K562 (cell line): ENCODE results near the gene FAM193A.

ENCODE experiments used
- BRCA1 ChIP-seq, 2 experiments: fragments of 450-650 bp in 1 of 2; sonication (generic) in 1 of 2; formaldehyde crosslinking in 1 of 2; IDR thresholded peaks; 2 replicates each; pipeline versions ENCODE4 v1.5.0 to v1.6.1; 2017 to 2020; ENCODE audit warnings: mild to moderate bottlenecking in 1 of 2, missing genetic modification reagents in 1 of 2
- CC2D1A ChIP-seq: fragments of 450-650 bp; IDR thresholded peaks from 2 replicates; pipeline ENCODE4 v1.6.1; 2017; ENCODE audit warnings: mild to moderate bottlenecking
- ELF1 ChIP-seq: fragments of 200-800 bp; sonication (Bioruptor generic); IDR thresholded peaks from 2 replicates; pipeline ENCODE4 v1.6.1; 2016; ENCODE audit warnings: missing genetic modification characterization, missing compliant biosample characterization
- FIP1L1 ChIP-seq: fragments of 200-400 bp; formaldehyde crosslinking; IDR thresholded peaks from 2 replicates; pipeline ENCODE4 v1.6.1; 2018; ENCODE audit warnings: mild to moderate bottlenecking, low read depth, low read length; ENCODE audit not compliant: poor library complexity, severe bottlenecking
- MXI1 ChIP-seq: IDR thresholded peaks from 2 replicates; pipeline ENCODE4 v1.6.1; 2011; ENCODE audit warnings: low read depth, mild to moderate bottlenecking, improper control_type of control experiment, low read length
- REST ChIP-seq, 2 experiments: fragments of 450-650 bp; formaldehyde crosslinking in 1 of 2; IDR thresholded peaks; 2 replicates each; pipeline versions ENCODE4 v1.4.0 to v1.6.1; 2014 to 2020; ENCODE audit warnings: mild to moderate bottlenecking in 2 of 2, borderline replicate concordance in 1 of 2, low read depth in 1 of 2
- SP1 ChIP-seq: sonication (generic); formaldehyde crosslinking; IDR thresholded peaks from 2 replicates; pipeline ENCODE4 v1.8.1; 2022; ENCODE audit warnings: mild to moderate bottlenecking, missing genetic modification reagents
- SRF ChIP-seq, 2 experiments: fragments of 250-450, 450-650 bp in 1 of 2; sonication (Bioruptor Pico) in 1 of 2; sonication (generic) in 1 of 2; formaldehyde crosslinking; IDR thresholded peaks; 2 replicates each; pipeline versions ENCODE4 v1.5.0 to v1.5.1; 2020 to 2022; ENCODE audit warnings: mild to moderate bottlenecking in 1 of 2, missing genetic modification reagents in 1 of 2
- SRSF7 ChIP-seq: fragments of 200-400 bp; formaldehyde crosslinking; optimal IDR thresholded peaks from 2 replicates; pipeline ENCODE3; 2017; ENCODE audit warnings: mild to moderate bottlenecking, low read depth, low read length
- ZBTB33 ChIP-seq: sonication (generic); formaldehyde crosslinking; IDR thresholded peaks from 2 replicates; pipeline ENCODE4 v1.8.1; 2023; ENCODE audit warnings: mild to moderate bottlenecking, missing genetic modification reagents
- TF ChIP-seq, protein P1 (sequence below): sonication (generic); formaldehyde crosslinking; IDR thresholded peaks from 2 replicates; pipeline ENCODE4 v1.8.0; 2022; ENCODE audit warnings: missing genetic modification reagents, mild to moderate bottlenecking, borderline replicate concordance

GRCh38 chr4:2507855-2508254, 28.6 kb upstream of the FAM193A start:
- no peak for TF ChIP-seq SP1 (CRISPR knock-in tag)
- TF ChIP-seq CC2D1A, result no peak
- TF ChIP-seq SRF (CRISPR knock-in tag; IDR thresholded peaks at IDR 0.05), result no peak
- TF ChIP-seq ZBTB33 (CRISPR knock-in tag), result no peak
- TF ChIP-seq FIP1L1, result no peak
- TF ChIP-seq, protein P1, sequence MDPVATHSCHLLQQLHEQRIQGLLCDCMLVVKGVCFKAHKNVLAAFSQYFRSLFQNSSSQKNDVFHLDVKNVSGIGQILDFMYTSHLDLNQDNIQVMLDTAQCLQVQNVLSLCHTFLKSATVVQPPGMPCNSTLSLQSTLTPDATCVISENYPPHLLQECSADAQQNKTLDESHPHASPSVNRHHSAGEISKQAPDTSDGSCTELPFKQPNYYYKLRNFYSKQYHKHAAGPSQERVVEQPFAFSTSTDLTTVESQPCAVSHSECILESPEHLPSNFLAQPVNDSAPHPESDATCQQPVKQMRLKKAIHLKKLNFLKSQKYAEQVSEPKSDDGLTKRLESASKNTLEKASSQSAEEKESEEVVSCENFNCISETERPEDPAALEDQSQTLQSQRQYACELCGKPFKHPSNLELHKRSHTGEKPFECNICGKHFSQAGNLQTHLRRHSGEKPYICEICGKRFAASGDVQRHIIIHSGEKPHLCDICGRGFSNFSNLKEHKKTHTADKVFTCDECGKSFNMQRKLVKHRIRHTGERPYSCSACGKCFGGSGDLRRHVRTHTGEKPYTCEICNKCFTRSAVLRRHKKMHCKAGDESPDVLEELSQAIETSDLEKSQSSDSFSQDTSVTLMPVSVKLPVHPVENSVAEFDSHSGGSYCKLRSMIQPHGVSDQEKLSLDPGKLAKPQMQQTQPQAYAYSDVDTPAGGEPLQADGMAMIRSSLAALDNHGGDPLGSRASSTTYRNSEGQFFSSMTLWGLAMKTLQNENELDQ (CRISPR knock-in tag), result no peak
- TF ChIP-seq REST (IDR thresholded peaks at IDR 0.05; ENCODE audit: borderline replicate concordance), result no peak
- no peak for TF ChIP-seq REST (CRISPR knock-in tag; IDR thresholded peaks at IDR 0.05; ENCODE audit: low read depth)
- no peak for TF ChIP-seq MXI1
- no peak for TF ChIP-seq ELF1 (tag)
- TF ChIP-seq BRCA1 (IDR thresholded peaks at IDR 0.05), result no peak
- TF ChIP-seq BRCA1 (CRISPR knock-in tag; IDR thresholded peaks at IDR 0.05), result no peak
- no peak for TF ChIP-seq SRSF7
